ENCODE data around the gene YAF2.
A peak's percentile ranks its signal among the peaks of the same experiment; 100 is the strongest.

The YAF2 gene

DNA sequence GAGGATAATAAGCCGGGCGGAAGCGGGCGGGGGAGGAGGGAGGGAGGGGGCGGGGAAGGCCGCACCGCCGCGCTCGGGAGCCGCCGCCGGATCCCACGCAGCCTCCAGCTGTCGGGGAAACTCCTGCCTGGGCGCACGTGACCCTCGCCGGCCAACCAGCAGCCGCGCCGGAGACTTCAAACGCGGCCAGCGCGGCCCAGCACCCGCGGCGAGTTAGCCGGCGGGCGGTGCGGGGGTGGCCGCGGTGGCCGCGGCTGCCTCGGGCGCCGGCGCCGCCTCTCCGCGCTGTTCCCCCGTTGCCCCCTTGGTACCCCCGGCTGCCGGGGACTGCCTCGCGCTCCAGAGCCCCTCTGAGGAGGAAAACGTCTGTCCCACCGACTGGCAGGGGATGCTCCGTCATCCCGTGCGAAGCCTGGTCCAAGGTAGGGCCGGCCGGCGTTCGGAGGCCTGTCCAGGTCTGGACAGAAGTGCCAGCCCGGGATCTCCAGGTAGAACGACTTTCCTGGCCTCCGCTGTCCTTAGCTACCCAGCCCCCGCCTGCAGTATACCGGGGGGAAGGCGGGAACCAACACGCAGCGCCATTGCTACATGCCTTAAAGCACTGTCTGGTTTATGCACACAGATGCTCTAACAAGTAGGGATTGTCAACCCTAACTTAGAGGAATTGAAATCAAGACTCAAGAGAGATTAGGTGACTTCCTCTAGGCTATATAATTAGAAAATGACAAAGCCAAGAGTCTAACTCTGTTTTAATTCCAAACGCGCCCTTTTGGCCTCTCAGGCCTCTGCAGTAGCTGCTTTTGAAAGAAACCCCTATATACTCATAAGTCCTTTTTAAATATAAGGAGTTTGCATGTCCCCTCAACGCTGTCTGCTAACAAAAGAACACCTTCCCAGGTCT is at the start of gene YAF2:
YAF2 (minus strand) TSS at position 9 of the 901 bp plus-strand sequence. CDS start 68 bp downstream, outside the sequence.
- peak; percentile 73 to 79 for DNase-seq (ENCODE audit: low read depth in 2 of 2)

- DNase-seq (ENCODE audit: low read depth in 2 of 2) = no peak
These were observed 48.7 kb upstream of the YAF2 start for GRCh38 chr12:42286741-42287140.

DNA sequence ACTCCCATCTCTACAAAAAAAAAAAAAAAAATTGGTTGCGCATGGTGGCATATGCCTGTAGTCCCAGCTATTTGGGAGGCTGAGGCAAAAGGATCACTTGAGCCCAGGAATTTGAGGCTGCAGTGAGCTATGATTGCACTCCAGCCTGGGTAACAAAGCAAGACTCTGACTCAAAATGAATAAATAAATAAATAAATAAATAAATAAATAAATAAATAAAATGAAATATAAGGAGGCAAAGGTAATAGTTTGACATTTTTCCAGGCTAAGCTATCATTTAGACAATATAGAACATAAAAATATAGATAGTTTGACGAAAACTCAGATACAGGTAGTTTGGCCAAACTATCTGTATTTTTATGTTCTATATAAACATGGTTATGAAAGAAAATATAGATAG is 47.4 kb upstream of the YAF2 start:
- no peak for DNase-seq (ENCODE audit: low read depth in 2 of 2)

DNA sequence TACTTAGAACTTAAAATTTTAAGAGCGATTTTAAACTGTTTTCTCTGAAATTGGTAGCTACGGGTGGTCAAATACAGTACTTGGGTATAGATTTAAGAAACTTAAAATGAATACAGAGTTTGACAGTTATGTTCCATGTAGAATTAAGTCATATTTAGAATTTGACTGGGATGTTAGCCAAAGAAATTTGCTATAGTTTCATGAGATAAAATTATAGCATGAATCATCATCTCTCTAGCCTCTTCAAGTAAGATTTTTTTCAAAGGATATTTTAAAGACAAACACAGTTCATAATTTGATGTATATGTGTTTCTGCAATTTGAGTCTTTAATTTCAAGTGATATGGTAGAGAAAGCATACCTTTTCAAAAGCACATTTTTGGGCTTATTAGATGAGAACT is 46.8 kb upstream of the YAF2 start:
- DNase-seq (ENCODE audit: low read depth in 2 of 2) = no peak

- no peak for DNase-seq (ENCODE audit: low read depth in 2 of 2)
These were observed 46.1 kb upstream of the YAF2 start for GRCh38 chr12:42284157-42284556.

DNA sequence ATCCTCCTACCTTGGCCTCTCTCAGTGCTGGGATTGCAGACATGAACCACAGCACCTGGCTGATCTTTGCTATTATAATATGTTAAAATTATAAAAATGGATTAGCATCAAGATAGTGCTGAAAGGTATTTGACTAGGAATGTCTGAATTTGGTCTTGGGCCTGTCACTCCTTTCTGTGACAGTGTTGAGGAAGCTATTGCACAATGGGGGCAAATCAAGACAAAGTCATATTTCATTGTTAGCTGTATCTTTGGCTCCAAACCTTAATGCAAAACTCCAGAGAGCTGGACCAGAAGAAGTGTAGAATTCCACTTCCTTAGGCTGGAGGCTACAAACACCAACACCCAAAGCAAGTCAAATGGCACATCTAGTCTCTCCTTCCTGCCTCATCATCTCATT is 45.7 kb upstream of the YAF2 start:
- DNase-seq (ENCODE audit: low read depth in 2 of 2) = no peak

- DNase-seq (ENCODE audit: low read depth in 2 of 2) = no peak
These were observed 44.2 kb upstream of the YAF2 start for GRCh38 chr12:42282294-42282693.

DNA sequence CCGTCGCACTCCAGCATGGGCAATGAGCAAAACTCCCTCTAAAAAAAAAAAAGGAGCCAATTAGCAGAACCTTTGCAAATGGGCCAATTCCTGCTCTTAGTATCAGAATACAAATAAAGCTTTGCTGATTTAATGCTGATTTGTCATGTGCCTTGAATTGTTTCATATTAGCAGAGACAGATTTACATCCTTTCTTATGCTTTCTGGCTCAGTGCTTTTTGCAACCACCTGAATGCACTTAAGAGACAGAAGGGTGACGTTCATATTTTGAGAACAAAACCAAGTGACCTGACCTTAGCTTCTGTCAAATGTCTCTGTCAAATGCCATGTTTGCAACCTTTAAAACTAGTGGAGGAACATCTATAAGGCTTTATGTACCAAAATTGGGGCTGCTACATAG is 43.8 kb upstream of the YAF2 start:
- no peak for DNase-seq (ENCODE audit: low read depth in 2 of 2)

DNA sequence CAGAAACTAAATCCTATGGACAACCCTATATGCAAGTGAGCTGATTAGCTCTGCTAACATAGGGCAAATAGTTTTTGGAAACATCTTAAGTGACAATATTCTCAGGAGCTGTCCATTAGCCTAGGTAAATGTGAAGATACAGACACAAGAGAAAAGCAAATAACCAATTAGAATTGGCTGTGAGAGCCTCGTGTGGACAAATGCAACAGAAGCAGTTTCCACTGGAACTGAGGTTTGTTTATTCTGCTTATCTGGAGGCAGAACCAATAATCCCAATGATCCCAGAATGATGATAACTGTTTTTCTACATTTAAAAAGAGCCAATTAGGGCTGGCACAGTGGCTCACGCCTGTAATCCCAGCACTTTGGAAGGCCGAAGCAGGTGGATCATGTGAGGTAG is 43.2 kb upstream of the YAF2 start:
- DNase-seq (ENCODE audit: low read depth in 2 of 2) = no peak

GRCh38 chr12:42278128-42278510 is 40.1 kb upstream of the YAF2 start:
- no peak for DNase-seq (ENCODE audit: low read depth in 2 of 2)

GRCh38 chr12:42277396-42278127 is 39.5 kb upstream of the YAF2 start:
- DNase-seq (ENCODE audit: low read depth in 2 of 2) = no peak

DNA sequence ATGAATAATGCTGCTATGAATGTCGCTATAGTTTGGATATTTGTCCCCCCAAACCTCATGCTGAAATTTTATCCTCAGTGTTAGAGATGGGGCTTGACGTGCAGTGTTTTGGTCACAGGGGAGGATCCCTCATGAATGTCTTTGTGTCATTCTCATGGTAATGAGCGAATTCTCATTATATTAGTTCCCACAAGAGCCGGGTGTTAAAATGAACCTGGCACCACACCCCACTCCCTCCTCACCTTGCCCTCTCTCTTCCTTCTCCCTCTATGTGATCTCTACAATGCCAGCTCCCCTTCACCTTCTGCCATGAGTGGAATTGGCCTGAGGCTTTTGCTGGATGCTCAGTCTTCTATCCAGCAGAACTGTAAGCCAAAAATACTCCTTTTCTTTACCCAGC is 37.5 kb upstream of the YAF2 start:
- no peak for DNase-seq (ENCODE audit: low read depth in 2 of 2)

DNA sequence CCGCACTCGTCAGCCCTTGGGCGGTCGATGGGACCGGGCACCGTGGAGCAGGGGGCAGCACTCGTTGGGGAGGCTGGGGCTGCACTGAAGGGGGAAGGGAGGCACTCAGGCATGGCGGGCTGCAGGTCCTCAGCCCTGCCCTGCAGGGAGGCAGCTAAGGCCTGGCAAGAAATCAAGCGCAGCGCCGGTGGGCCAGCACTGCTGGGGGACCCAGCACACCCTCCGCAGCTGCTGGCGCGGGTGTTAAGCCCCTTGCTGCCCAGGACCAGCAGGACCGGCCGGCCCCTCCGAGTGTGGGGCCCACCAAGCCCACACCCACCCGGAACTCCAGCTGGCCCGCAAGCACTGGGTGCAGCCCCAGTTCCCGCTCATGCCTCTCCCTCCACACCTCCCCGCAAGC is 35.7 kb upstream of the YAF2 start:
- DNase-seq (ENCODE audit: low read depth in 2 of 2) = no peak

GRCh38 chr12:42270596-42270995 is 32.5 kb upstream of the YAF2 start:
- no peak for DNase-seq (ENCODE audit: low read depth in 2 of 2)

GRCh38 chr12:42267413-42268190 is 29.6 kb upstream of the YAF2 start:
- DNase-seq (ENCODE audit: low read depth in 2 of 2) = no peak

DNA sequence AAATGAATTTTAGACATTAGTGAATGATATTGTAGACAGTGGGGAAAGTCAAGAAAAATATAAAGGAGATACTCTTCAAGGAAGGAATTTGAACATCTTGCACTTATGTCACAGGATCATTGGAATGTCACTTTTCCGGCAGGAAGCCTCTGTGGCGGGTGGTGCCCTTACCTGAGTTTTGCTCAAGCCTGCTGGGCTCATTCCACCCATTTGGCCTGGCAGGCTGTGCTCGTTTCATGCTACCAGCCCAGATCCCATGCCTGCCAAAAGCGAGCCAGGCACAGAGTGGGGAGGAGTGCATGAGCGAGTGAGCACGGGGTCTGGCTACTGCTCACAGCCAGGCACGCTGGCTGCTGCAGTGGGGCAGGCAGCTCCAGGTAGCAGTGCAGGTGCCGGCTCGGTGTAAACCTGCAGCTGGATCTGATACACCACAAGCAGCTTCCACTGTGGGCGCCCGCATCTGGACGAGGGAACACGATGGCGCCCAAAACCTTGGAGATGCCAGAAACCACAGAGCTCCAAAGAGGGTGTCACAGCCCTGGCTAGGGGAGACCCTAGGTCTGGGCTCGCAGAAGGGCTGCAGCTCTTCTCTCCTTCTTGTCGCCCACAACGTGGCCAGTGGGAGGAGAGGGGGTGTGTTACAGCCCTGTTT is 28.7 kb upstream of the YAF2 start:
- no peak for DNase-seq (ENCODE audit: low read depth in 2 of 2)

- no peak for DNase-seq (ENCODE audit: low read depth in 2 of 2)
These were observed 24.2 kb upstream of the YAF2 start for GRCh38 chr12:42262271-42262670.

DNA sequence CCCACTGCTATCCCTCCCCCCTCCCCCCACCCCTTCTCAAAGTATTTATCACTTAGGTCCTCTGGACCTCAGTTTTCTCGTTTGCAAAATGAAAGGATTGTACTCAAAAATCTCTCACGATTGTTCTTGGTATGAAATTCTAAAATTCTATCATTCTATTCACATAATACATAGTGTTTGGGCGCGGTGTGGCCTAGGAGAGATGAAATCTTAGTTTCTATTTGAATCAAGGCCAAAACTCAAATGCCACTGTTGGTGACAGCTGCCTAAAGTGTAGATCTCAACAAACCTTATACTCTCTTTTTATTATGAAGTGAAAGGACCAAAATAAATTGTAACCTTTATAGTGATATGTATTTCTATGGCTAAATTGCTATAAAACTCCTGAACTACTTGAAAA is 23.7 kb upstream of the YAF2 start:
- DNase-seq (ENCODE audit: low read depth in 2 of 2) = no peak

- DNase-seq (ENCODE audit: low read depth in 2 of 2) = no peak
These were observed 22.5 kb upstream of the YAF2 start for GRCh38 chr12:42260518-42260917.

GRCh38 chr12:42259699-42260098 is 21.7 kb upstream of the YAF2 start:
- DNase-seq (ENCODE audit: low read depth in 2 of 2) = no peak

- no peak for DNase-seq (ENCODE audit: low read depth in 2 of 2)
These were observed 17.8 kb upstream of the YAF2 start for GRCh38 chr12:42255866-42256261.

Measured in stimulated activated CD8-positive, alpha-beta memory T cell treated with anti-CD3 and anti-CD28 coated beads, Interleukin-15, amount 100 ng/mL, for 4 hours (primary cell).